GM19463 (cell line): ENCODE data around the gene TRPV4.

Experiments
- ATAC-seq: cut with Tn5 transposase; IDR thresholded peaks from one replicate; pipeline ENCODE4 v1.9.1; 2021; ENCODE audit warnings: mild to moderate bottlenecking, moderate library complexity; ENCODE audit not compliant: unreplicated experiment

Gene TRPV4

DNA sequence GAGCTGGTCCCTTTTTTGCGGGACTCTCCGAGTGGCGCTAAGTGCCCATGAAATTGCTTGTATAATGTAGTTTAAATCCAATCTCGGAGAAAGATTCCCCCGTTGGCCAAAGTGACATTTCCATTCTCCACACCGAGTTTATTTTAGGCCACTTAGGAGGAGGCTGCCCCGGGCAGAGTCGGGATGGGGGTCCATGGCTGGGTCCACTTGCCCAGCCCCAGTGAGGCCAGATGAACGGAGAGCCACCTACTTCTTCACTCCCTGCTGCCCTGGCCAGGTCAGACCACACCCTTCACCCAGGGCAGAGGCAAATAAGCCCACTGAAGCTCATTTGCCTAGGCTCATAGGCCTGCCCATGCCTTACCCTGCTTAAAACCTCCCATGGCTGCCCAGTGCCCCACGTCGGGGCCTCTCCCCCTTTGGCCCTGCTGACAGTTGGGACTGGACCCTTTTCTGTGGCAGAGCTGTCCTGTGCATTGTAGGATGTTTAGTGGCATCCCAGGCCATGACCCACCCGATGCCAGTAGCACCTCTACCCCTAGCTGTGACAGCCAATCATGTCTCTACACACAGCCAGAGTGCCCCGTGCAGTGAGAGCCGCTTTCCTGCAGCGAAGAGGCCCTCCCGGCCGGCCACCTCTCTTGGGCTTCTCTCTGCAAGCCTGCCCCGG is 68.3 kb downstream of the TRPV4 start:
- ATAC-seq, result no peak

DNA sequence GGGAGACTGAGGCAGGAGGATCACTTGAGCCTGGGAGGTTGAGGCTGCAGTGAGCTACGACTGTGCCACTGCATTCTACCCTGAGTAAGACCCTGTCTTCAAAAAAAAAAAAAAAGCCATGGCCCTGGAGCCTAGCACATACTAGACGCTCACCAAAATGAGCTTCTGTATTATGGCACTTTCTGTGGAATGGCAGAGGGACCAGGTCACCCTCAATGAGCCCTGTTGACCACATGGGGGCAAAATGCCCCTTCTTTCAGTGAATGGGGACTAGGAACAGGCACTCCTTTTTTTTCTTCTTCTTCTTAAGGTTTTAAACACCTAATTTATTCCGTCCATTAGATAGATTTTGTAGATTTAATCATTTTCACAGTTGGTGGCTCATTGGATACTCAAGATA is 69.1 kb downstream of the TRPV4 start:
- ATAC-seq, result no peak

DNA sequence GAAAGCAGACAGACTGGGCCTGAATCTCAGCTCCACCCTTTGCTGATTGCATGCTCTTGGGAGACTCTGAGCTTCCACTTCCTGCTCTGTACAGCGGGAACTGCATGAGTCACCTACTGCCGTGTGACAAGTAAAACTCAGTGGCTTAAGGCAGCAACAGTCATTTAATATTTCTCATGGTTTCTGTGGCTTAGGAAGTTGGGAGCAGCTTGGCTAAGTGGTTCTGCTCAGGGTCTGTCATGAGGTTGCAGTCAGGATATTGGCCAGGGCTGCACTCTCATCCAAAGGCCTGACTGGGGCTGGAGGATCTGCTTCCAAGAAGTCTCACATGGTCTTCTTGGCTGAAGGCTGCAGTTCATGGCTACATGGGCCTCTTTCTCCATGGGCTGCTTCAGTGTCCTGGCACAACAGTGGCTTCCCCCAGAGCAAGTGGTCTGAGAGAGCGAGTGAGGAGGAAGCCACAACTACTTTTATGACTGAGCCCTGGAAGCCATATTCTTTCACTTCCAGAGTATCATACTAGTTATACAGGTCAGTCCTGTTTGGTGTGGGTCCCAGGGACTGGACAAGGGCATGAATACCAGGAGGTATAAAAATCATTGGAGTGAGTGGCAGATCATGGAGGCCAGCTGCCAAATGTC is 69.9 kb downstream of the TRPV4 start:
- no peak for ATAC-seq

DNA sequence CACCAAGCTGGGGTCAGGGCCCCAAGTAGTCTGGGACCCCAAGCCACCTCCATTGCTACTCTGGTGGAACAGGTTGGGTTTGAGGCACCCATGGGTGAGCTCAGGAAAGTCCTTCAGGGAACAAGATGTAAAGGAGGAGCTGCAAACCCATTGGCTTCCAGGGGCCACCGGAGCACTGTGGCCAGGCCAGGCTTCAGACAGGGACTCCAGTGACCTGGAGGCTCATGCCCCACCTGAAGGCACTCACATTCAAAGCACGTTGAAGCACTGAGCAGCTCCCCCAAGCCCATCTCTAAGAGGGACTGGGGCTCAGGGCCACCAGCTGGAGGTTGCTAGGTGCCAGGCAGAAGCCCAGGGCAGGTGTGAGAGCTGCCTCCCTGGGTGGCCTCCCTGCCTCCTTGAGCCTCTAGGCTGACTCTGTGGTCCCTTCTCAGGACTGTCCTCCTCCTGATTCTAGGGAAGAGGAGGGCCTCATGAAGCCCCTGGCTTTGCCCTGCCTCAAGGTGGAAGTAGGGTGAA is 70.5 kb downstream of the TRPV4 start:
- no peak for ATAC-seq

DNA sequence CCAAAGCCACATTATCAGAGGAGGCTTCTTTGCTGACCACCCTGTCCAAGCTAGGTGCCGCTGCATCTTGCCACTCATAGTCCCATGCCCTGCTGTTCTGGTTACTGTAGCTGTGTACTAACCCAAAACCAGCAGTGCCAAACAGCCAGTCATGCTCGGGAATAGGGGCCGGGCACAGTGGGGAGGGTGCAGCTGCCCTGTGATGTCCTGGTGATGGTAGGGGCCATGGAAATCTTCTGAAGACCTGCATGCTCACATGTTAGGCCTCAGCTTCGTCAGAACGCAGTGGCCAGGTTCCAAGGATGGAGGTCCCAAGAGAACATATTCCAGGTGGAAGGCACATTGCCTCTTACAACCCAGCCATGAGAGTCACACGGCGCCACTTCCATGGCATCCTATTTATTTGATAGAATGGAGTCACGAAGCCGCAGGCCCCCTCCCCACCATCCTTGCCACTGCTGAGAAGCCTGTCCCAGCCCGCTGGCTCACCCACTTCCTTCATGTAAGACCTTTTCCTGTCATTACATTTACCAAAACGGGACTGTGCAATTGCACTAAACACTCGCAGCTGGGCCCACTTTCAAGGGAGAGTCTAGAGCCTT is 71.0 kb downstream of the TRPV4 start:
- ATAC-seq, result no peak

DNA sequence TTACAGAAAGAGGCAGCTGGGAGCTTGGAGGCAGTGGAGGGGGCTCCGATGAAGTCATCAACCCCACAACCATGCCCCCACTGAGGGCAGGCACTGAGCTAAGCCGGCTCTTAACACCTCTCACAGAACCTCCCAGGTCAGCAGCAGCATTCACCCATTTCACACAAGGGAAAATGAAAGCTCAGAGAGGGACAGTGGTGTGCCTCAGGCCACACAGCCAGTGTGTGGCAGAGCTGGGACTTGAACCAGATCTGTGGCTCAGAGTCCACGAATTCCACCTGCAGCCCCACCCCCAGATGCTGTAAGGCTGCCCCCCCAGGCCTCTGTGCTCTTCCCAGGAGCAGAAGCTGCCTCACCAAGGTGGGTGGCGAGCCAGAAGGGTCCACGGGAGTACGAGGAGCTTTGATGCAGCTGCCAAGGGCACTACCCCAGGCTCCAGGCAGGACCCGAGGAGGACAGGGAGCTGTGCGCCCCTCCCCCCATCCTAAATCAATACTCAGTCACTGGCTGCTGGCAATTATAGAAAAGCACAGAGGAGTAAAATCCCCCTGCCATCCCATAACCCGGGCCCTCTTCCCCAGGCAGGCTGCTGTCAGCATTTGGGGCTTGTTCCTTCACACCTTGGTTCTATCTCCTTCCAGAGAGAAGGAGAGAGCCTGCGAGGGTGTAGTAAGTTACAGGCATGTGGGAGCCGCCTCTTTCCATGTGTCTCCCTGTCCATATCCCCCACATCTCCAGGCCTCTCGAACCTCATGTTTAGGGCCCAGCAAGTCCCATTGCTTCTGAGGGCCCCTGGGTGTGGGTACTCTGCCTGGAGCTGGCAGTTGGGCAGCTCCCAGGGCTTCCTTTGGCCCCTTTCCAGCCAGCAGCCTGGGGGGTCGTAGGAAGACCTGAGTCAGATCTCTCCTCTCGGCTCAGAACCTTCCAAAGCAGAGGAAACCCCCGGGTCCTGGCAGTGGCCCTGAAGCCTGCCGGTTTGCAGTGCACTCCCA is 72.0 kb downstream of the TRPV4 start:
- ATAC-seq, result no peak

DNA sequence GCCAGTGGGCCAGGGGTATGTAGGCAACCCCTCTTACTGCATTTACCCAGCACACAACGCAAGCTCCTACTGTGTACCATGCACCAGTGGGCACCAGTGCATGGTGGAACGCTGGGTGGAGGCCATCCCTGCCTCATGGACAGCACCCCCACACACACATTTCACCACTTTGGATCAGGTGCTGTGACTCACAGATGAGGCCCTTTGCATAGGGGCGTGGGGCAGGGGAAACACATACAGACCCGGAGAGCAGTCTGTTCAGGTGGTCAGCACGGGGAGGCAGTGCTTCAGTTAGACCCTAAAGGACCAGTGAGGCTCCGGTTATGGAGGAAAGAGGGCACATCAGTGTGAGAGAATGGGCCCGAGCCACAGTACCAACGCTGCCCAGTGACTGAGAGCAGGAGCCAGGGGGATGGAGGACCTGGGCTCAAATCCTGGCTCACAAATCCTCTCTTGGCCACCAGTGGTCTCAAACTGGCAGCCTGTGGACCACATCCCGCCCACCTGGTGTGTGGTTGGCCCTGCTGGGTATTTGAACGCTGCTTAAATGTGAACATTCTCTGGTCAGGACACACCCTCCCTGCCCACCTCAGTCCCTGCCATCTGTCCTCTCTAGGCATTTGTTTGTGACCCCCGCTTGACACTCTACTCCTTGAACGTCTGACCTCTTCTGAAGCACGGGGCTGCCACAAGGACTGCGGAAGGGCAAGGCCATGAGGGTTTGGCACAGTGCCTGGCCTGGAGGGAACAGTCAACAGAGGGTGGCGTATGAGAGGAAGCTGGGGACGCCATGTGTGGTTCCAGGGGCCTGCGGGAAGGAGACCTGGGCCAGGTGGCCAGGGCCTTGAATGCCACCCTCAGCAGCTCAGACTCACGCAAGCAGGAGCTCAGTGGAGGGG is 72.9 kb downstream of the TRPV4 start:
- no peak for ATAC-seq

DNA sequence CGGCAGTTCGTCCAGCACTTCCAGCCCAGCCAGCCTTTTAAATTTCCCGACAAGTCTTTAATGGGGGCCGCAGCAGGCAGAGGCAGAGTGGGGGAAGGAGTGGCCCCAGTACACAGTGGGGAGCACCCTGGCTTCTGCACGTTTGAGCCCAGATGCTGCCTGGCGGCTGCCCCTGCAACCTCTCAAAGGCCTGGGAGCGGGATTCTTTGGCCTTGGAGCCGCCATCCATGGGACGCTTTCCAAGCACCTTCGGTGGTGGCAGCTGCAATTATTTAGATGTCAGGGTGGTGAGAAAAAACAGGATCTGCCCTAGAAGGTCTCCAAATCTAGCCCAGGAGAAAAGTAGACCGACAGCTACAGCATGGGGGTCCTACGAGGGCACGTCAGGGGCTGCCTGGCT is 73.6 kb downstream of the TRPV4 start:
- ATAC-seq, result no peak

DNA sequence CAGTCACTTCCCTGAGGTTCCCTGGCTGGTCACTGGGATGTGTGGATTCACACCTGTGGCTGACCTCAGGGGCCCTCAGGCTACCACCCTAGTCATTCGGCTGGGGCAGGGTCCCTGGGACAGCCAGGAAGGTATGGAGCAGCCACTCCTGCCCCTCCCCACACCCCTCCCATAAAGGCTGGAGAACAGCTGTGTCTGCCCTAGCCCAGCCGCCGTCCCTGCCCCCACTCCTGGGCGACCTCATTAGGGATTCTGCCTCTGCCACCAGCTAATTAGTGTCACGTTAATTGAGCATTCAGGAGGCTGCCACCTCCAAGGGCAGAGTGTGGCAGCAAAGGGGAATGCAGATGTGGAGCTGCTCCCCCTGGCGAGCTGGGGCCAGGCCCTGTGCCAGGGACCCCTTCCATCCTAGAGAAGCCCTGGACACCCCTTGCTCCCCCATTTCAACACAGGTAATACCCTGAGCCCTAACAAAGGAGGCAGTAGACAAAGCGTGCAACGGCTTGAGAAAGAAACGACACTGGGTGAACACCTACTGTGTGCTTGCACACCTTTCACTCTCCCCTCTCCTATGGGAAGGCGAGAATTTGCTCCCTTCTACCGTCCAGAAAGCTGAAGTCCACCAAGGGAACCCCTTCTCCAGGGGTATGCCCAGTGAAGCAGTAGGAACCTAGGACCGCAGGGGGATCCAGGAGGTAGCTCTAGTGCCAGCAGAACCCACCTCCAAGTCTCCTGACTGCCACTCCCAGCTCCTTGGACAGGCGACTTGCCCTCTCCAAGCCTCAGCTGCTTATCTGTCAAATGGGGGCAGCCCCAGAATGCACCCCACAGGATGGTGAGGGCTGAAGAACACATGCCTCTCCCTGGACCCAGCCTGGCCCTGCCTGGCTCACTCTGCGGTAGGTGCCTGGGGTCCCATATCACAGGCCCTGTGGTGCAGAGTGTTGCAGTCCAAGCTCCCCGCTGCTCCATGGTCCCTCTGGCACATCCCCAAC is 74.5 kb downstream of the TRPV4 start:
- no peak for ATAC-seq

DNA sequence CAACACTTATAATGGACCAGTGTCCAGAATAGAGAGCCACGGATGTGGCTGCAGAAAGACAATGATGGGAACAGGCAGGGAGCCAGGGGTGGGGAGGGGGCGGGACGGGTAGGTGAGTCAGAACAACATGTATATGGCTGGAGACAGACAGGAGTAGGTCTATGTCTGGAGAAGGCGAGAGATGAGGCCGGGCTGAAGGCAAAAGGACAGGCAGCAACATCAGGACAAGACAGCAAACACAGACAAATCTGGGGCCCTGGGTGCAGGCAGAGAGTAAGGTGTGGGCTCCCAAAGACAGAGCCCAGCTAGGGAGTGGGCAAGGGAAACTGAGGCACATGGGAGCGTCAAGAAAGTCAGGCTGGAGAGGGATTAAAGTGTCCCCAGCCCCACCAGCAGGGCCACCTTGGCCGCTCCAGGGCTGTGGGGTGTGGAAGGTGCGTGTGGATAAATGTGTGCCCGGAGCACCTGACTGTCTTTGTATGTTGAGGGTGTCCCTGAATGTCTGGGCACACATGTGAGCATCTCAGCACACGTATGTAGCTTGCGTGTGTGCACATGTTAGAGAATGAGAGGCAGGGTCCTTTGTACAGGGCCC is 75.4 kb downstream of the TRPV4 start:
- no peak for ATAC-seq

DNA sequence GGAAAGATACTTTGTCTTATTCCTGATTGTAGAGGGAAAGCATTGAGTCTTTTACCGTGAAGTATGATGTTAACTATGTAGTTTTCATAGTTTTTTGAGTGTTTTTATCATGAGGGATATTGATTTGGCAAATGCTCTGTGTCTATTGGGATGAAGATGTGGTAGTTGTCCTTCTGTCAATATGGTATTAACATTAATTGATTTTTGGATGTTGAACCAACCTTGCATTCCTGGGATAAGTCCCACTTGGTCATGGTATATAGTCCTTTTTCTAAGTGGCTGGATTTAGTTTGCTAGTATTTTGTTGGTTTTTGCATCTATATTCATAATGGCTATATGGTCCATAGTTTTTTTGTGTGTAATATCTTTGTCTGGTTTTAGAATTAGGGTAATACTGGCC is 76.7 kb downstream of the TRPV4 start:
- ATAC-seq, result no peak

DNA sequence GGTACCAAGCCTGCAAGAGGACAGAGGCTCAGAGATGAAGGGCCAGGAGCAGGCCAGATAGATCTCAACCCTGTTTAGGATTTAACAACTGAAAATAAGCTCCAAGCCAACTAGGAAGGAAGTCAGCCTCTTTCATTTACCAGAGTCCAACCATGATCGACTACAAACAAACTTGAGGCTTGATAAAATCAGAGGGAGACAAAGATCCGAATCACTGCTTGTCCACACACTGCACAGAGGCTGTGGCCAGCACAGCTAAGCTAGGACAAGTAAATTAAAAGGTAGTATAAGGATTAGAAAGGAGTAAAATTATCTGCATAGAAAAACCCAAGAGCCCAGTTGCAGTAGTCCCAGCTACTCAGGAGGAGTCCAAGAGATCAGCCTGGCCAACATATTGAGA is 79.2 kb downstream of the TRPV4 start:
- ATAC-seq, result no peak

DNA sequence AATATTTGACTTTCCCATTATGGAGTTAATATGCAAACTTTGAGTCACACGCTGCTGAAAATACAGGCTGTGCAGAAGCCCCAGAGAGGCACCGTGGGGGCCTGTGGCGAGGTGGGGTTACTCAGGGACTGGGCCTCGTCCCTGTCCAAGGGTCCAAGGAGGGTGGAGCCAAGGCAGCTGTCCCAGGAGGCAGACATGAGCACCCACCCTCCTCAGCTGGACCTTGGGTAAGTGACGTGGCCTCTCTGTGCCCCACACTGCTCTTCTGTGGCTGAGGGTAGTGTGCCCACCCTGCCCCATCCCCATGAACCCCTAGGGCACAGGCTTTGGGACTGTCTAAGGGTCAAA is 80.2 kb downstream of the TRPV4 start:
- ATAC-seq, result no peak

DNA sequence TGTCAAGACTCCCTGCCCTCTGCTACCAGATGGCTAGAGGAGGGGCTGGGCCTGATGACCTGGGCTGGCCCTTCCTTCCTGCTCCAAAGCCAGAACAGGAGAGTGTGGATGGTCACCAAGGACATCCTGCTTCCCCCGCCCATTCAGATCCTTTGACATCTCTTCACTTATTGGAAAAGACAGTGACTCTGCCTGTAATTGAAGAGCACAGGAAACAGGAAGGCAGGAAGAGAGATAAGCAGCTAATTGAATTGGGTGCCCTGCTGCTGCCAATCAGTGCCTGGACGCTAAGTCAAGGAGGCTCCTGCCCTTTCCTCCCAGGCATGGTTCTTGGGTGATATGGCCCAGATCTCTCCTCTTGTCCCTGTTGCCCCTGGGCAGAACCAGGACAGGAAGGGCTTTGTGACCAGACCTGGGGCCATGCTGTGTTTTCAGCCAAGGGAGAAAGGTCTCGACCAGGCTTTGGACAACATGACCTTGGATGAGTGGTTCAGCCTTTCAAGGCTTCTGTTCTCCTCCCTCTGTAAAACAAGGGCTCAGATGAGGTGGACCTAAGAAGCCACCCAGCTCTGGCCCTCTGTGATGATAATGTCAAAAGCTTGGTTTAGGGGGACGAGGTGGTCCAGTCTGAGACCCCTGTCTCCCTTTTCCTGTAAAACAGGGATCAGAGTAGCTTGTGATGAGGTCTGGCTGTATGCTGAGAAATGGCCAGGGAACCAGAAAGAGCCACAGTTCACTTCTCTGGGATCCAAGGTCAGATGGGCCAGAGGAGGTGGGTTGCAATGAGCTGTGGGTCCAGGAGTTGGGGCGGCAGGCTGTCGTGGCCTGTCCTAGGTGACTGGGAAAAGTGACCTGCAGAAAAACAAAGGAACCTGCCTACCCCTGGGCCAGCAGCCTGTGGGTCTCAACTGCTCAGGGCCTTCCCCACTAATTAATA is 80.8 kb downstream of the TRPV4 start:
- no peak for ATAC-seq

DNA sequence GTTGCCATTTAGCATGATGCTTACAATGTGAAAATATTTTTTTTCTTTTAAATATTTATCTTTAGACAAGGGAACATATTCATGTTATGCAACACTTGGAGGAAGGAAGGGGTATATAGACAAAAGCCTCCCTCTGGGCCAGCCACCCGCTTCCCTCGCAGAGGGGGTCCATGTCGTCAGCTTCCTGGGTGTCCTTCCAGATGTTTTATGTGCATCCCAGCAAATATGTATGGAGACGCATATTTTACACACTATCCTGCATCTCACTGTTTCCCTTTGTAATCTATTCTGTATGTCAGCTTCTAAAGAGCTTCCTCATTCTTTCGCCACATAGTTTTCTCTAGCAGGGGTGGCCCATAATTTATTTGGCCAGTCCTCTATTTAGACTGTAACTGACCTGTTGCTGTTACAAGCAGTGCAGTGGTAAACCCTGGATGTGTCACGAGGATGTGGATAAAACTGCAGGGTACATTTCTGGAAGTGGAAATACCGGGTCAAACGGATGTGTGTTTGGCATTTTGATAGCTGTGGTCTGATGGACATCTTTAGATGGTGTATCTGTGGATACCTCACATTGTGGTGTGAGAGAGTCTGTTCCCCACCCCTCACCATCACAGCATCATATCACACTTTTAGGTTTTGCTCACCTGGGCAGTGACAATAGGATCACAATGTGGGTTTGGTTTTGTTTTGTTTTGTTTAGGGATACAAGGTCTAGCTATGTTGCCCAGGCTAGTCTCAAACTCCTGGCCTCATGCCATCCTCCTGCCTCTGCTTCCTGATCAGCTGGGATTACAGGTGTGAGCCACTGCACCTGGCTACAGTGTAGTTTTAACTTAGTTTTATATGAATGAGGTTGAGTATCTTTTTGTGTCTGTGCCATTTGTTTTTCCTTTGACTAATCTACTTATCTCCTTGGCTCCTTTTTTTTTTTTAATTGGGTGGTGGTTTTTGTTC is 87.9 kb downstream of the TRPV4 start:
- no peak for ATAC-seq

DNA sequence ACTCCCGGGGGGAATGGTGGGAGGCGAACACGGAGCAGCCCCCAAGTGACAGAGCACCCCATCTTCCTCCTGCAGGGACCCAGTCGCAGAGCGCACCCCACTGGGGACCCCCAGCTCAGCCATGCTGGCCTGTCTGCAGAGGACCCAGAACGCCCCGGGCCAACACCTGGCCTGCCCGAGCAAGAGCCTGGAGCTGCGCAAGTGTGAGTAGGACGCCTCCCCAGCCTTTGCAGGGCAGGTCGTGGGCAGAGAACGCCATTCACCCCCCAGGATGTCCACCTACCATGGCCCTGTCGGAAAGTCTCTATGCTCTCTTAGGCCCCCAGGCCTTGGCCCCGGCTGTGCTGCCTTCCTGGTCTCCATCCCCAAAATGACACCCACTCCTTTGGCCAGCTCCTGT is 89.2 kb downstream of the TRPV4 start:
- no peak for ATAC-seq
